NCI-H748 (cell line): ENCODE results near the gene TGFA.
A peak's percentile ranks its signal among the peaks of the same experiment; 100 is the strongest.

Experiments
- DNase-seq: peaks from one replicate; lab custom pipeline; 2025; ENCODE audit not compliant: unreplicated experiment; lab: John Stamatoyannopoulos, UW

The TGFA gene

GRCh38 chr2:70553334-70553583 is 367 bp downstream of the TGFA start:
- DNase-seq, result peak; percentile 58

- peak; percentile 41 for DNase-seq
Observed at GRCh38 chr2:70552501-70553333, 909 bp downstream of the TGFA start.

- no peak for DNase-seq
Observed at GRCh38 chr2:70551167-70551566, 2.5 kb downstream of the TGFA start.

- no peak for DNase-seq
Observed at GRCh38 chr2:70549962-70550361, 3.7 kb downstream of the TGFA start.

- DNase-seq, result no peak
Observed at GRCh38 chr2:70549064-70549710, 4.4 kb downstream of the TGFA start.

GRCh38 chr2:70548233-70548632 is 5.4 kb downstream of the TGFA start:
- no peak for DNase-seq

- DNase-seq, result no peak
Observed at GRCh38 chr2:70546885-70547284, 6.7 kb downstream of the TGFA start.

GRCh38 chr2:70546376-70546775 is 7.2 kb downstream of the TGFA start:
- no peak for DNase-seq

- DNase-seq, result no peak
Observed at GRCh38 chr2:70541481-70542020, 12.1 kb downstream of the TGFA start.

GRCh38 chr2:70537840-70538239 is 15.8 kb downstream of the TGFA start:
- no peak for DNase-seq

GRCh38 chr2:70536517-70537055 is 17.0 kb downstream of the TGFA start:
- DNase-seq, result no peak

GRCh38 chr2:70535573-70535972 is 18.1 kb downstream of the TGFA start:
- DNase-seq, result no peak

GRCh38 chr2:70534183-70534836 is 19.3 kb downstream of the TGFA start:
- no peak for DNase-seq

GRCh38 chr2:70532244-70532935 is 21.2 kb downstream of the TGFA start:
- no peak for DNase-seq

- DNase-seq, result no peak
Observed at GRCh38 chr2:70531419-70532086, 22.1 kb downstream of the TGFA start.

- no peak for DNase-seq
Observed at GRCh38 chr2:70529610-70530009, 24.0 kb downstream of the TGFA start.

GRCh38 chr2:70528929-70529328 is 24.7 kb downstream of the TGFA start:
- DNase-seq, result no peak

- DNase-seq, result no peak
Observed at GRCh38 chr2:70528276-70528675, 25.4 kb downstream of the TGFA start.

- DNase-seq, result no peak
Observed at GRCh38 chr2:70527447-70528080, 26.1 kb downstream of the TGFA start.

- DNase-seq, result no peak
Observed at GRCh38 chr2:70526126-70526525, 27.5 kb downstream of the TGFA start.
